ENCODE data around the gene ROCK2. TPM values are rescaled to one million over a fixed set of nuclear protein-coding genes. Genes with fewer than 3 reads are reported as not detected.
A peak's percentile ranks its signal among the peaks of the same experiment; 100 is the strongest.
"Not testable (repeated sequence)": the region's sequence is repeated elsewhere in the genome, so short reads cannot be mapped to it uniquely, and the experiment has no call there.

ROCK2 gene
- total RNA-seq, 1 donor from 2014 or later = 58.0 TPM

GRCh38 chr2:11263177-11263576 is 81.3 kb downstream of the ROCK2 start:
- DNase-seq = no peak

- not testable (repeated sequence) for DNase-seq
These were observed 82.0 kb downstream of the ROCK2 start for GRCh38 chr2:11262438-11262837.

GRCh38 chr2:11261564-11261963 is 82.9 kb downstream of the ROCK2 start:
- DNase-seq = not testable (repeated sequence)

- DNase-seq = no peak
These were observed 83.5 kb downstream of the ROCK2 start for GRCh38 chr2:11260979-11261378.

GRCh38 chr2:11257964-11258363 is 86.5 kb downstream of the ROCK2 start:
- no peak for DNase-seq

DNA sequence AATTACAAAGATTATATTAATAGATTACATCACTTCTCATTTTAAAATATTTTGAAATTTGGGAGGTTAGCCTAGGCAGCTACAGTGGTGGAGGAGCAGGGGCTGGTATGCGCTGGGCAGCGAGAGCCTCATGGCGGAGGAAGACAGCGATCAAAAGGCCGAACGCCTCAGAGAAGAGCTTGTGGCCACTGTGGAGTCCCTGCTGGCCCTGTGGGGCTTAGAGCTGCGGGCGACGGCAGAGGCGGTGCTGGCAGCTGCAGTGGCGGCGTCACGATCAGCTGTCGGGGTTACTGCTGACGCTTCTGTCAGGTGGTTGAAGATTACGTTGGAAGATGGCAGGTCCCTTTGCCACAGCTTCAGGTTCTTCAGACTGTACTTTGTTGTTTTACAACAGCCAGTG is 87.4 kb downstream of the ROCK2 start:
- no peak for DNase-seq

DNA sequence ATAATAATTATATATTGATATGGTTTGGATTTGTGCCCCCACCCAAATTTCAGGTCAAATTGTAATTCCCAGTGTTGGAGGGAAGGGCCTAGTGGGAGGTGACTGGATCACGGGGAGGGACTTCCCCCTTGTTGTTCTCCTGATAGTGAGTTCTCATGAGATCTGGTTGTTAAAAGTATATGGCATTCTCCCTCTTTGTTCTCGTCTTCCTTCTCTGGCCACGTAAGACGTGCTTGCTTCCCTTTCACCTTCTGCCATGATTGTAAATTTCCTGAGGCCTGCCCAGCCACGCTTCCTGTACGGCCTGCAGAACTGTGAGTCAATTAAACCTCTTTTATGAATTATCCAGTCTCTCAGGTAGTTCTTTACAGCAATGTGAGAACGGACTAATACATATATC is 88.3 kb downstream of the ROCK2 start:
- no peak for DNase-seq

- DNase-seq = no peak
These were observed 90.3 kb downstream of the ROCK2 start for GRCh38 chr2:11254100-11254536.

DNA sequence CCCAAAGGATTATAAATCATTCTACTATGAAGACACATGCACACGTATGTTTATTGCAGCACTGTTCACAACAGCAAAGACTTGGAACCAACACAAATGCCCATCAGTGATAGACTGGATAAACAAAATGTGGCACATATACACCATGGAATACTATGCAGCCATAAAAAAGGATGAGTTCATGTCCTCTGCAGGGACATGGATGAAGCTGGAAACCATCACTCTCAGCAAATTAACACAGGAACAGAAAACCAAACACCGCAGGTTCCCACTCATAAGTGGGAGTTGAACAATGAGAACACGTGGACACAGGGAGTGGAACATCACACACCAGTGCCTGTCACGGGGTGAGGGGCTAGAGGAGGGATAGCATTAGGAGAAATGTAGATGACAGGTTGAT is 92.0 kb downstream of the ROCK2 start:
- not testable (repeated sequence) for DNase-seq

DNA sequence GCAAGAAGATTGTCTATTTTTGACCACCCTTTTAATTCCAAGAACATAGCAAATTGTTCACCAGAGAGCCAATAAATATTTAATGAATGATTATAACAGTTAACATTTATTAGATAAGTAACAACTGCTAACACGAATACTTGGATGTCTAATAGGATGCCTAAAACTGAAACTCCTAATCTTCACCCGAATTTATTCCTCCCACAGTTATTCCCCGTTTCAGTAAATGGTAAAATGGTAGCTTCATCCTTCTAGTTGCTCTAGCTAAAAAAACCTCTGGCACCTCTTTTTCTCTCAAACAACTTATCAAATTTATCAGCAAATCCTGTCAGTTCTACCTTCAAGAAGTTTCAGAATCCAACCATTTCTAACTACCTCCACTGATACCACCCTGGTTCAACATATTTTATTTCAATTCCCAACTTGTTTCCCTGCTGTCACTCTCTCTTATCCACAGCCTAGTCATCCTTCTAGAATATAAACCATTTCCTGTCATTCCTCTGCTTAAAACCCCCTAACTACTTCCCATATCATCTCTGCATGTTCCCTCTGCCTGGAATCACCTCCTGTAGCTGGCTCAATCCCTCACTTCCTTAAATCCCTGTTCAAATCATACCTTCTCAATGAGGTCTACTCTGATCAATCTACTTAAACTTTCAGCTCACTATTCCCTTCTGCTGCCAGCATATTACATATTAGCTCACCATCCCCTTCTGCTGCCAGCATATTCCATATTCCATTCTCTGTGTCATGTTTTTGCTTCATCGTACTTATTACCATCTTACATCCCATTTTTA is 93.8 kb downstream of the ROCK2 start:
- no peak for DNase-seq

- no peak for DNase-seq
These were observed 99.1 kb downstream of the ROCK2 start for GRCh38 chr2:11245322-11245721.

GRCh38 chr2:11244091-11244826 is 100.2 kb downstream of the ROCK2 start:
- DNase-seq = no peak

GRCh38 chr2:11243512-11243911 is 100.9 kb downstream of the ROCK2 start:
- no peak for DNase-seq

DNA sequence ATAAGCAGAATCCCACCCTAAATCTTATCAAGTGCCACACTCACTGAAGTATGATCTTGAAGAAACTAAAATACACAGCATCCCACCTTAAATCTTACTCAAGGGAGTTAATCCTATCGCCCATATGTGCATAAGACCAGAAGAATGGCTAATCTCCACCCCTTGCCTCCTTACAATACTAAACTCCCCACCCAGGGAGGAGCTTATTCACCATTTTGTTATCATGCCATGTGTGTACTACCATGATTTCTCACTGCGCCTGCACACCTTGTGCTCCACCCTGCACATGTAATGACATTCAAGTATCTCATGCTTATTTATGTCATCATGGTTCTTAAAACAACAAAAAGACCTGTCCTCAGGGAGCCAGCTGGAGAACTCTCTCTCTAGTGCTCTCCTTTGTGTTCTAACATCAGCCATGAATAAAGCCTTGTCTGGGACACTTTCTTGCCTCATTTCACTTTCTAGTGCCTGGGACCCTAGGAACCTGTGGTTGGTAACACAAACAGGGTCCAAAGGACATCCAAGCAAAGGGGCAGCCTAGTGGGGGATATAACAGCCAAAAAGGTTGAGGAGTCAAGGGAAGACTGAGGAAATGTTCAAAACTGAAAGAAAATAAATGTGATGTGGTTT is 101.8 kb downstream of the ROCK2 start:
- no peak for DNase-seq

DNA sequence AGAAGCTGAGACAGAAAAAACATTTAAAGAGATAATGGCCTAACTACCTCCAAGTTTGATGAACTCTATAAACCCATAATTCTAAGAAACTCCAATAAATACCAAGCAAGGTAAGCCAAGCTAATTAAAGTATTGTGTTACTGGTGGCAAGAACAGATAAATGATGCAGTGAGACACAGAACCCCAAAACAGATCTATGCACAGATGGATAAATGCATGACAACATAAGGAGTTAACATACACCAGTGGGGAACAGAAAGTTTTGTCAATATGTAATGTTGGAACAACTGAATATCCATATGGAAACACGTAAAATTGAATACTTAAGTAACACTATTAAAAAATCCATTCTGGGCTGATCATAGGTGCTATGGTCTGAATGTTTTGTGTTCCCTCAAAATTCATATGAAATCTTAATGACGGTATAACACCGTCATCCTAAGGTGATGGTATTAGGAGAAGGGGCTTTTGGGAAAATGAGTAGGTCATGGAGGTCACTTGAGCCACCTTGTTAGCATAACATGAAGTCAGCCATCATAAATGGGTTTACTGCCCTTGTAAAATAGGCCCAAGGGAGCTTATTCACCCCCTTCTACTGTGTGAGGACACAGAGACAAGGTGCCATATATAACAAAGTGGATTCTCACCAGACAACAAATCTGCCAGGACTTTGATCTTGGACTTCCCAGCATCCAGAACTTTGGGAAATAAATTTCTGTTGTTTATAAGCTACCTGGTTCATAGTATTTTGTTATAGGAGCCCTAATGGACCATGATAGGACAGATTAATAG is 102.8 kb downstream of the ROCK2 start:
- DNase-seq = no peak

GRCh38 chr2:11239666-11240462 is 104.6 kb downstream of the ROCK2 start:
- no peak for DNase-seq

GRCh38 chr2:11239147-11239546 is 105.3 kb downstream of the ROCK2 start:
- DNase-seq = no peak

GRCh38 chr2:11237122-11237521 is 107.3 kb downstream of the ROCK2 start:
- DNase-seq = no peak

DNA sequence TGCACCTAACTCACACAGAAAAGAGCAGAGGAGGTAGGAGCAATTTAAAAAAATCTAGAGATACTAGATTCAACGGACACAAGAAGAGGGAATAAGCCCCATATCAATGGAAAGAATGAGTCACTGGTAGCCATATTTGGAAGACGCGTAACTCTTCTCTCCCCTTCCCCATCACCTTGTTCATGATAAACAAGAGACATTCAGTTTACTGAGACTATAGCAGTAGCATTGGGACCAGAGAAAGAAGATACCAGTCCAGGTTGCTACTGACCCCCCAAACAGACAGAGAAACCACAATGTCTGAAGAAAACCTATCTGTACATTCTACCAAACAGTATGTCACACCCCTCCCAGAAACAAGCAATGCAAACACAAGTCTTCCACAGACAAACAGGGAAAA is 108.1 kb downstream of the ROCK2 start:
- DNase-seq = no peak

DNA sequence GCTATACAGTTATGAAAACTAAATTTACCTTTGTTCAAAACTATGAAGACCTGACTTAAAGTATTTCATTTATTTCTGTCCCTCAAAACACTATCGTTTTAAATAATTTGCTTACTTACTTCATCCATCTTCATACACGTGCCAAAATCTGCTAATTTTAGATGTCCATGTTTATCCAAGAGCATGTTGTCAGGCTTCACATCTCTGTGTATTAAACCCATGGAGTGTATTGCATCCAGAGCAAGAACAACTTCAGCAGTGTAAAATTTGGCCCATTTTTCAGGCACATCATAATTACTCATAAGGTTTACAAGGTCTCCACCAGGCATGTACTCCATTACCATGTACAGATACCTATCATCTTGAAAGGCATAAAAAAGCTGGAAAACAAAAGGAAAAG is 108.9 kb downstream of the ROCK2 start:
- DNase-seq = no peak

DNA sequence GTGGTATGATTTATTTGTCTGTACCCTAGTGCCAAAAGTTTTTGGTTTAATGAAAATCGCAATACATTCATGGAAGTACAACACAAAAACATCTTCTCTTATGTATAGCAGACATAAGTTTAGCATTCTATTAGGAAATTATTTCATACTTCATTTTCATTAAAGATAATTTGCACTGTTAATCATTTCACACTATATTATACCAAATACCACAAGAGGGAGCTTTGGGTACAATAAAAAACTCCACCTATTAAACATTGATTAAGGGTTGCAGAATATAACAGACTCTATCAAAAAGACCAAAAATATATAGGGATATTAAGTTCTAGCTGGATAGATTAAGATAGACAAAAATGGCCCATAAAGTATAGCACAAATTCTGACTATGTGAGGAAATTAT is 110.1 kb downstream of the ROCK2 start:
- DNase-seq = peak; percentile 16

- DNase-seq = not testable (repeated sequence)
These were observed 113.2 kb downstream of the ROCK2 start for GRCh38 chr2:11231193-11231592.
